Measurements from ENCODE around the gene DMD.

The DMD gene

GRCh38 chrX:31832263-31832662, 1379.1 kb downstream of the DMD start:
- no peak for DNase-seq

GRCh38 chrX:31820430-31821210, 1390.7 kb downstream of the DMD start:
- DNase-seq, result no peak

- DNase-seq, result no peak
Measured at GRCh38 chrX:31819455-31819854, 1391.9 kb downstream of the DMD start.

- DNase-seq, result no peak
Measured at GRCh38 chrX:31811106-31811505, 1400.2 kb downstream of the DMD start.

- DNase-seq, result no peak
Measured at GRCh38 chrX:31808357-31808756, 1403.0 kb downstream of the DMD start.

GRCh38 chrX:31807165-31807564, 1404.2 kb downstream of the DMD start:
- no peak for DNase-seq

GRCh38 chrX:31805781-31806180, 1405.6 kb downstream of the DMD start:
- no peak for DNase-seq

GRCh38 chrX:31800219-31800618, 1411.1 kb downstream of the DMD start:
- no peak for DNase-seq

GRCh38 chrX:31796624-31797023, 1414.7 kb downstream of the DMD start:
- no peak for DNase-seq

GRCh38 chrX:31747411-31747810, 1463.9 kb downstream of the DMD start:
- DNase-seq, result no peak

GRCh38 chrX:31743004-31743403, 1468.3 kb downstream of the DMD start:
- no peak for DNase-seq

GRCh38 chrX:31717474-31717873, 1493.9 kb downstream of the DMD start:
- DNase-seq, result no peak

- no peak for DNase-seq
Measured at GRCh38 chrX:31715675-31716074, 1495.7 kb downstream of the DMD start.

- DNase-seq, result no peak
Measured at GRCh38 chrX:31714797-31715196, 1496.6 kb downstream of the DMD start.

GRCh38 chrX:31713120-31713519, 1498.2 kb downstream of the DMD start:
- DNase-seq, result no peak

GRCh38 chrX:31711166-31711565, 1500.2 kb downstream of the DMD start:
- DNase-seq, result no peak

- no peak for DNase-seq
Measured at GRCh38 chrX:31708116-31708515, 1503.2 kb downstream of the DMD start.

GRCh38 chrX:31706466-31706865, 1504.9 kb downstream of the DMD start:
- DNase-seq, result no peak

- DNase-seq, result no peak
Measured at GRCh38 chrX:31705816-31706215, 1505.5 kb downstream of the DMD start.

- DNase-seq, result no peak
Measured at GRCh38 chrX:31704938-31705337, 1506.4 kb downstream of the DMD start.

- no peak for DNase-seq
Measured at GRCh38 chrX:31702222-31702621, 1509.1 kb downstream of the DMD start.

GRCh38 chrX:31697294-31697916, 1513.9 kb downstream of the DMD start:
- DNase-seq, result no peak

GRCh38 chrX:31679861-31680260, 1531.5 kb downstream of the DMD start:
- no peak for DNase-seq

- no peak for DNase-seq
Measured at GRCh38 chrX:31670245-31670644, 1541.1 kb downstream of the DMD start.

- DNase-seq, result no peak
Measured at GRCh38 chrX:31665454-31665853, 1545.9 kb downstream of the DMD start.

Measured in GF-D8 (cell line).